ENCODE measurements around the gene SMIM8.

Gene SMIM8

GRCh38 chr6:87281426-87281825 is 41.0 kb upstream of the SMIM8 start:
- peaks cover 7% of the 10 kb centered on the region for H3K4me1 ChIP-seq
- no peak for DNase-seq
- no peak overlapping the region for H3K4me3 ChIP-seq (ENCODE audit: low read depth, low read length)
- TF ChIP-seq CTCF (IDR thresholded peaks at IDR 0.05; ENCODE audit: low read depth, low read length), result no peak
- no peaks in the 10 kb centered on the region for H3K36me3 ChIP-seq
- H3K27me3 ChIP-seq, result peaks cover 11% of the 10 kb centered on the region
- H3K9me3 ChIP-seq, result no peaks in the 10 kb centered on the region

- DNase-seq, result no peak
- Histone ChIP-seq H3K27me3 (peaks cover 20% of the 10 kb centered on the region), H3K9me3 (no peaks in the 10 kb centered on the region), H3K4me1 (peaks cover 7% of the 10 kb centered on the region), H3K4me3 (ENCODE audit: low read depth, low read length) (no peak overlapping the region), H3K36me3 (no peaks in the 10 kb centered on the region)
- TF ChIP-seq CTCF (IDR thresholded peaks at IDR 0.05; ENCODE audit: low read depth, low read length), result no peak
These were observed 39.6 kb upstream of the SMIM8 start for GRCh38 chr6:87282743-87283142.

- Histone ChIP-seq H3K27me3 (peaks cover 26% of the 10 kb centered on the region), H3K9me3 (no peaks in the 10 kb centered on the region), H3K4me1 (peaks cover 7% of the 10 kb centered on the region), H3K36me3 (no peaks in the 10 kb centered on the region), H3K4me3 (ENCODE audit: low read depth, low read length) (no peak overlapping the region)
- TF ChIP-seq CTCF (IDR thresholded peaks at IDR 0.05; ENCODE audit: low read depth, low read length), result no peak
- no peak for DNase-seq
These were observed 38.9 kb upstream of the SMIM8 start for GRCh38 chr6:87283461-87283860.

GRCh38 chr6:87287251-87287650 is 35.1 kb upstream of the SMIM8 start:
- H3K4me1 ChIP-seq, result no peaks in the 10 kb centered on the region
- no peak for DNase-seq

GRCh38 chr6:87289571-87289970 is 32.8 kb upstream of the SMIM8 start:
- Histone ChIP-seq H3K4me1 (no peaks in the 10 kb centered on the region), H3K27me3 (peaks cover 36% of the 10 kb centered on the region), H3K36me3 (no peaks in the 10 kb centered on the region), H3K4me3 (ENCODE audit: low read depth, low read length) (no peak overlapping the region), H3K9me3 (no peaks in the 10 kb centered on the region)
- no peak for TF ChIP-seq CTCF (IDR thresholded peaks at IDR 0.05; ENCODE audit: low read depth, low read length)
- no peak for DNase-seq

More at GRCh38 chr6:87287251-87287650, 35.1 kb upstream of the SMIM8 start:
- Histone ChIP-seq H3K27me3 (peaks cover 31% of the 10 kb centered on the region), H3K9me3 (no peaks in the 10 kb centered on the region), H3K36me3 (no peaks in the 10 kb centered on the region), H3K4me3 (ENCODE audit: low read depth, low read length) (no peak overlapping the region)
- no peak for TF ChIP-seq CTCF (IDR thresholded peaks at IDR 0.05; ENCODE audit: low read depth, low read length)

- DNase-seq, result no peak
- TF ChIP-seq CTCF (IDR thresholded peaks at IDR 0.05; ENCODE audit: low read depth, low read length), result no peak
These were observed 30.5 kb upstream of the SMIM8 start for GRCh38 chr6:87291883-87292282.

More at GRCh38 chr6:87291883-87292282, 30.5 kb upstream of the SMIM8 start:
- Histone ChIP-seq H3K4me1 (no peaks in the 10 kb centered on the region), H3K9me3 (no peaks in the 10 kb centered on the region), H3K36me3 (no peaks in the 10 kb centered on the region), H3K4me3 (ENCODE audit: low read depth, low read length) (no peak overlapping the region), H3K27me3 (peaks cover 32% of the 10 kb centered on the region)

Measured in BE2C (cell line).